ENCODE data around the gene ARHGAP12. TPM values are rescaled to one million over a fixed set of nuclear protein-coding genes. Genes with fewer than 3 reads are reported as not detected.

Gene ARHGAP12
- total RNA-seq, 1 donor from 2014 or later = 35.3 TPM

DNA sequence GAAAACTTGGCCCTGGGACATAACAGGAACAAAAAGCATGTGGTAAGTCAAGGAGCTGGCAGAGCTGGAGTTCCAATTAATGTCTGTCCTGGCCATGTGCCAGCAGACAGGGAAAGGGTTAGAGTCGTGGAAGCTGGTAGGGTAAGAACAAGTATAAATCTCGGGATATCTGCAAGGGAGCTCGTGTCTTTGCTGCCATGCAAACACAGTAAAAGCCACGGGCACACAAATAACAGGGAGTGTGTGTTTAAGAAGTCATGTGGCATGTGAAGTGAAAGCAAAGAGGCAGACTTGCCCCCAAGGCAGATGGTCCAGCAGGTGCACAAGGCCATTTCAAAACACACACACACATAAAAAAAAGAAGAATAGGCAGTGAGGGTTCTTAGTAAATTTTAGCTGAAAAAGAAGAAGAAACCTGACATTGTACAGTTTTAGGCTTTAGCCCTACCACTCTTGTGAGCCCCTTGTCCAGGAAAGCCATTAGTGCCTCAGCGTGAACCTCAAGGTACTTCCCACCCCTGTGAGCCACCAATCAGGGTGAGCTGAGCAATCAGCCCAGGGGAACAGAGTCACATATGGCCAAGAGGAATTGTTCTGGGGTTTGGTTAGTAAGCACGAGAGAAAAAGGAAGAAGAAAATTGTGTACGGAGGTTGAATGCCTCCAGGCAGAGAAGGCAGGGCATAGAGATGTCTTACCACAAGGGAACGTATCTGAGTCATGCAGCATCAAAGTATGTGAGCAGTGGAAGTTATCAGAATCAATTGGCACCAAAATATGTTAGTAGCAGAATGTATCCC is 32.8 kb upstream of the ARHGAP12 start:
- TF ChIP-seq, protein P1, sequence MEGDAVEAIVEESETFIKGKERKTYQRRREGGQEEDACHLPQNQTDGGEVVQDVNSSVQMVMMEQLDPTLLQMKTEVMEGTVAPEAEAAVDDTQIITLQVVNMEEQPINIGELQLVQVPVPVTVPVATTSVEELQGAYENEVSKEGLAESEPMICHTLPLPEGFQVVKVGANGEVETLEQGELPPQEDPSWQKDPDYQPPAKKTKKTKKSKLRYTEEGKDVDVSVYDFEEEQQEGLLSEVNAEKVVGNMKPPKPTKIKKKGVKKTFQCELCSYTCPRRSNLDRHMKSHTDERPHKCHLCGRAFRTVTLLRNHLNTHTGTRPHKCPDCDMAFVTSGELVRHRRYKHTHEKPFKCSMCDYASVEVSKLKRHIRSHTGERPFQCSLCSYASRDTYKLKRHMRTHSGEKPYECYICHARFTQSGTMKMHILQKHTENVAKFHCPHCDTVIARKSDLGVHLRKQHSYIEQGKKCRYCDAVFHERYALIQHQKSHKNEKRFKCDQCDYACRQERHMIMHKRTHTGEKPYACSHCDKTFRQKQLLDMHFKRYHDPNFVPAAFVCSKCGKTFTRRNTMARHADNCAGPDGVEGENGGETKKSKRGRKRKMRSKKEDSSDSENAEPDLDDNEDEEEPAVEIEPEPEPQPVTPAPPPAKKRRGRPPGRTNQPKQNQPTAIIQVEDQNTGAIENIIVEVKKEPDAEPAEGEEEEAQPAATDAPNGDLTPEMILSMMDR (IDR thresholded peaks at IDR 0.05; ENCODE audit: unreplicated experiment) = no peak
- Mint-ChIP-seq H3K4me1 (peaks cover 18% of the 10 kb centered on the region), H3K36me3 (peaks cover under 1% of the 10 kb centered on the region), H3K27ac (peak overlapping the region; percentile 20), H3K9me3 (peaks cover 1% of the 10 kb centered on the region), H3K4me3 (no peak overlapping the region), H3K27me3 (ENCODE audit: low read depth) (no peaks in the 10 kb centered on the region)
- no peak for DNase-seq (ENCODE audit: low spot score in 2 of 2, unreplicated experiment in 2 of 2)

GRCh38 chr10:31959461-31960173 is 31.0 kb upstream of the ARHGAP12 start:
- no peaks in the 10 kb centered on the region for H3K27me3 Mint-ChIP-seq (ENCODE audit: low read depth)
- no peak overlapping the region for H3K4me3 Mint-ChIP-seq
- peaks cover 9% of the 10 kb centered on the region for H3K36me3 Mint-ChIP-seq
- no peak overlapping the region for H3K27ac Mint-ChIP-seq
- H3K9me3 Mint-ChIP-seq = peaks cover 8% of the 10 kb centered on the region
- DNase-seq (ENCODE audit: low spot score in 2 of 2, unreplicated experiment in 2 of 2) = no peak
- TF ChIP-seq, protein P1 (IDR thresholded peaks at IDR 0.05; ENCODE audit: unreplicated experiment) = no peak
- H3K4me1 Mint-ChIP-seq = peaks cover 18% of the 10 kb centered on the region

GRCh38 chr10:31958856-31959255 is 30.2 kb upstream of the ARHGAP12 start:
- Mint-ChIP-seq H3K27me3 (ENCODE audit: low read depth) (no peaks in the 10 kb centered on the region), H3K4me1 (peaks cover 13% of the 10 kb centered on the region), H3K27ac (peak overlapping the region; percentile 10), H3K36me3 (peaks cover 17% of the 10 kb centered on the region), H3K9me3 (peaks cover 16% of the 10 kb centered on the region), H3K4me3 (no peak overlapping the region)
- TF ChIP-seq, protein P1 (IDR thresholded peaks at IDR 0.05; ENCODE audit: unreplicated experiment) = no peak
- no peak for DNase-seq (ENCODE audit: low spot score in 2 of 2, unreplicated experiment in 2 of 2)

- Mint-ChIP-seq H3K27ac (no peak overlapping the region), H3K9me3 (peaks cover 31% of the 10 kb centered on the region), H3K27me3 (ENCODE audit: low read depth) (no peaks in the 10 kb centered on the region), H3K36me3 (peaks cover 20% of the 10 kb centered on the region), H3K4me1 (peaks cover 11% of the 10 kb centered on the region), H3K4me3 (no peak overlapping the region)
- TF ChIP-seq, protein P1 (IDR thresholded peaks at IDR 0.05; ENCODE audit: unreplicated experiment) = no peak
- no peak for DNase-seq (ENCODE audit: low spot score in 2 of 2, unreplicated experiment in 2 of 2)
Measured at GRCh38 chr10:31956200-31956946, 27.7 kb upstream of the ARHGAP12 start.

- peaks cover 25% of the 10 kb centered on the region for H3K36me3 Mint-ChIP-seq
- H3K9me3 Mint-ChIP-seq = peaks cover 38% of the 10 kb centered on the region
- TF ChIP-seq, protein P1 (IDR thresholded peaks at IDR 0.05; ENCODE audit: unreplicated experiment) = no peak
- no peaks in the 10 kb centered on the region for H3K27me3 Mint-ChIP-seq (ENCODE audit: low read depth)
- H3K4me3 Mint-ChIP-seq = no peak overlapping the region
- no peak overlapping the region for H3K27ac Mint-ChIP-seq
- peaks cover 6% of the 10 kb centered on the region for H3K4me1 Mint-ChIP-seq
- DNase-seq (ENCODE audit: low spot score in 2 of 2, unreplicated experiment in 2 of 2) = no peak
Measured at GRCh38 chr10:31954410-31955191, 26.0 kb upstream of the ARHGAP12 start.

Data from mesothelial cell of epicardium (in vitro differentiated cells).